ENCODE measurements around the gene NUMB. TPM values are rescaled to one million over a fixed set of nuclear protein-coding genes. Genes with fewer than 3 reads are reported as not detected.
A peak's percentile ranks its signal among the peaks of the same experiment; 100 is the strongest.
"Not testable (repeated sequence)": the region's sequence is repeated elsewhere in the genome, so short reads cannot be mapped to it uniquely, and the experiment has no call there.

Gene NUMB
- total and polyA plus RNA-seq, 4 donors, result 28.3 to 48.0 (median 32.2) TPM

- DNase-seq (ENCODE audit: low read depth in 4 of 6, low spot score in 6 of 6), result no peak
- Histone ChIP-seq H3K27ac (ENCODE audit: low read depth, low read length) (no peak overlapping the region), H3K9me3 (ENCODE audit: control insufficient read depth, insufficient read depth, low read length) (no peaks in the 10 kb centered on the region), H3K36me3 (ENCODE audit: control insufficient read depth, insufficient read depth, low read length) (no peaks in the 10 kb centered on the region), H3K4me1 (ENCODE audit: control insufficient read depth, insufficient read depth, low read length) (no peaks in the 10 kb centered on the region), H3K27me3 (ENCODE audit: control insufficient read depth, insufficient read depth, low read length) (no peaks in the 10 kb centered on the region), H3K4me3 (ENCODE audit: low read depth, low read length) (no peak overlapping the region)
- WGBS (ENCODE audit: insufficient coverage), result no CpG with 5 or more reads among the region's 1 CpG
These were observed 84.1 kb downstream of the NUMB start for GRCh38 chr14:73374218-73374617.

- DNase-seq (ENCODE audit: low read depth in 4 of 6, low spot score in 6 of 6), result no peak
- Histone ChIP-seq H3K9me3 (ENCODE audit: control insufficient read depth, insufficient read depth, low read length) (no peaks in the 10 kb centered on the region), H3K27me3 (ENCODE audit: control insufficient read depth, insufficient read depth, low read length) (no peaks in the 10 kb centered on the region), H3K36me3 (ENCODE audit: control insufficient read depth, insufficient read depth, low read length) (no peaks in the 10 kb centered on the region), H3K27ac (ENCODE audit: low read depth, low read length) (no peak overlapping the region), H3K4me1 (ENCODE audit: control insufficient read depth, insufficient read depth, low read length) (no peaks in the 10 kb centered on the region), H3K4me3 (ENCODE audit: low read depth, low read length) (no peak overlapping the region)
These were observed 85.8 kb downstream of the NUMB start for GRCh38 chr14:73372529-73372928.

- Histone ChIP-seq H3K4me1 (ENCODE audit: control insufficient read depth, insufficient read depth, low read length) (no peaks in the 10 kb centered on the region), H3K4me3 (ENCODE audit: low read depth, low read length) (no peak overlapping the region), H3K9me3 (ENCODE audit: control insufficient read depth, insufficient read depth, low read length) (no peaks in the 10 kb centered on the region), H3K27me3 (ENCODE audit: control insufficient read depth, insufficient read depth, low read length) (no peaks in the 10 kb centered on the region), H3K36me3 (ENCODE audit: control insufficient read depth, insufficient read depth, low read length) (no peaks in the 10 kb centered on the region), H3K27ac (ENCODE audit: low read depth, low read length) (no peak overlapping the region)
- no CpG with 5 or more reads among the region's 5 CpGs for WGBS (ENCODE audit: insufficient coverage)
- DNase-seq (ENCODE audit: low read depth in 4 of 6, low spot score in 6 of 6), result no peak
These were observed 87.8 kb downstream of the NUMB start for GRCh38 chr14:73370561-73370960.

- no peaks in the 10 kb centered on the region for H3K27me3 ChIP-seq (ENCODE audit: control insufficient read depth, insufficient read depth, low read length)
These were observed 88.9 kb downstream of the NUMB start for GRCh38 chr14:73369428-73369827.

GRCh38 chr14:73368616-73369015 lies 89.7 kb downstream of the NUMB start:
- DNase-seq (ENCODE audit: low read depth in 4 of 6, low spot score in 6 of 6), result no peak
- Histone ChIP-seq H3K27me3 (ENCODE audit: control insufficient read depth, insufficient read depth, low read length) (no peaks in the 10 kb centered on the region), H3K9me3 (ENCODE audit: control insufficient read depth, insufficient read depth, low read length) (no peaks in the 10 kb centered on the region), H3K27ac (ENCODE audit: low read depth, low read length) (no peak overlapping the region), H3K36me3 (ENCODE audit: control insufficient read depth, insufficient read depth, low read length) (no peaks in the 10 kb centered on the region), H3K4me3 (ENCODE audit: low read depth, low read length) (no peak overlapping the region), H3K4me1 (ENCODE audit: control insufficient read depth, insufficient read depth, low read length) (no peaks in the 10 kb centered on the region)

More at GRCh38 chr14:73369428-73369827, 88.9 kb downstream of the NUMB start:
- Histone ChIP-seq H3K4me1 (ENCODE audit: control insufficient read depth, insufficient read depth, low read length) (no peaks in the 10 kb centered on the region), H3K27ac (ENCODE audit: low read depth, low read length) (no peak overlapping the region), H3K36me3 (ENCODE audit: control insufficient read depth, insufficient read depth, low read length) (no peaks in the 10 kb centered on the region), H3K4me3 (ENCODE audit: low read depth, low read length) (no peak overlapping the region), H3K9me3 (ENCODE audit: control insufficient read depth, insufficient read depth, low read length) (no peaks in the 10 kb centered on the region)
- DNase-seq (ENCODE audit: low read depth in 4 of 6, low spot score in 6 of 6), result no peak

DNA sequence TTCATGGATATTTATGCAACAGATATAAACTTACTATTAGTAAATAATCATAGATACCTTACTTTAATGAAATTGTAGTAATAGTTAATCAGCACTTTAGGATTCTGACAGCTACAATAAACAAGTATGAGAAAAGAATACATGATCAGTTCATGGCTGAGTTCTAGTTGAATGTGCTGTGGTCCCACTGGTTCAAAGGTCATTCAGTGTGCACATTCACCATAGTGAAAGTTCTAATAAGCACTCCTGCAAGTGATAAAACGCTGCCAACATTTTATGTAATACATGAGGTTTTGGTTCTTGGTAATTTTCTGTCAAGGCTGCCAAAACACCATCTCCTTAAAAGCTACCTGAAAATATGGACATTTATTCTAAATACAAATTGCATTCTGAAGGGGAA lies 92.6 kb downstream of the NUMB start:
- Histone ChIP-seq H3K4me1 (ENCODE audit: control insufficient read depth, insufficient read depth, low read length) (no peaks in the 10 kb centered on the region), H3K4me3 (ENCODE audit: low read depth, low read length) (no peak overlapping the region), H3K36me3 (ENCODE audit: control insufficient read depth, insufficient read depth, low read length) (no peaks in the 10 kb centered on the region), H3K27me3 (ENCODE audit: control insufficient read depth, insufficient read depth, low read length) (no peaks in the 10 kb centered on the region), H3K9me3 (ENCODE audit: control insufficient read depth, insufficient read depth, low read length) (no peaks in the 10 kb centered on the region), H3K27ac (ENCODE audit: low read depth, low read length) (no peak overlapping the region)
- no peak for DNase-seq (ENCODE audit: low read depth in 4 of 6, low spot score in 6 of 6)
- WGBS (ENCODE audit: insufficient coverage), result no CpG with 5 or more reads among the region's 1 CpG

DNA sequence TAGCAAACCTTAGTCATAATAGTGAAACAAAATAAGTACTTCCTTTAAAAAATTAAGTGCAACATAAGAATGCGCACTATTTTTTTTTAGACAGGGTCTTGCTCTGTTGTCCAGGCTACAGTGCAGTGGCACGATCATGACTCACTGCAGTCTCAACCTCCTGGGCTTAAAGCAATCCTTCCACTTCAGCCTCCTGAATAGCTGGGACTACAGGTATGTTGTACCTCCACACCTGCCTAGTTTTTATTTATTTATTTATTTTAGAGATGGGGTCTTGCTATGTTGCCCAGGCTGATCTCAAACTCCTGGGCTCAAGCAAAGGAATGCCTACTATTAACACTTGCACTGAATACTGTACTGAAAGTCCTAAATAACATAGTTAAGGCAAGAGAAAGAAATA lies 93.8 kb downstream of the NUMB start:
- DNase-seq (ENCODE audit: low read depth in 4 of 6, low spot score in 6 of 6), result no peak
- H3K36me3 ChIP-seq (ENCODE audit: control insufficient read depth, insufficient read depth, low read length), result no peaks in the 10 kb centered on the region
- 100% methylated on average over 1 of the region's 2 CpGs for WGBS (ENCODE audit: insufficient coverage)
- H3K4me3 ChIP-seq (ENCODE audit: low read depth, low read length), result no peak overlapping the region
- H3K27ac ChIP-seq (ENCODE audit: low read depth, low read length), result no peak overlapping the region
- no peaks in the 10 kb centered on the region for H3K4me1 ChIP-seq (ENCODE audit: control insufficient read depth, insufficient read depth, low read length)
- no peaks in the 10 kb centered on the region for H3K27me3 ChIP-seq (ENCODE audit: control insufficient read depth, insufficient read depth, low read length)
- no peaks in the 10 kb centered on the region for H3K9me3 ChIP-seq (ENCODE audit: control insufficient read depth, insufficient read depth, low read length)

DNA sequence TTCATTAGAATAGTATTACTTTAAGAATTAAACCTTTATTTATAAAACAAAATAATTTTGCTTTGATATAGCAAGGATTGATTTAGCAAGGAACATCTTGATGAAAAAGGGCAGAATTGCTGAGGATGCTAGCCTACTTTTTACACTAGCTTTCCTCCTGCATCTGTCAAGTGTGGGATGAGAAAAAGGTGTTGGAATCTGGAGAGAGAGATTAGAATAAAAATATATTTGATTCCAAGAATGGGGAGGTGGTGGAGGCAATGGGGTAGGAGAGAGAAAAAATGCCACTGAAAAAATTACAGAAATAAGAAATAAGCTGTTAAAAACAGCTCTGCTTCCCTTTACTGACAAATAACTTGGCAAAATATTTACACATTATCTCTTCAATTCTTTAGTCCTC lies 98.9 kb downstream of the NUMB start:
- Histone ChIP-seq H3K4me1 (ENCODE audit: control insufficient read depth, insufficient read depth, low read length) (no peaks in the 10 kb centered on the region), H3K4me3 (ENCODE audit: low read depth, low read length) (no peak overlapping the region), H3K36me3 (ENCODE audit: control insufficient read depth, insufficient read depth, low read length) (peaks cover 4% of the 10 kb centered on the region), H3K9me3 (ENCODE audit: control insufficient read depth, insufficient read depth, low read length) (no peaks in the 10 kb centered on the region), H3K27me3 (ENCODE audit: control insufficient read depth, insufficient read depth, low read length) (no peaks in the 10 kb centered on the region), H3K27ac (ENCODE audit: low read depth, low read length) (no peak overlapping the region)
- no peak for DNase-seq (ENCODE audit: low read depth in 4 of 6, low spot score in 6 of 6)

DNA sequence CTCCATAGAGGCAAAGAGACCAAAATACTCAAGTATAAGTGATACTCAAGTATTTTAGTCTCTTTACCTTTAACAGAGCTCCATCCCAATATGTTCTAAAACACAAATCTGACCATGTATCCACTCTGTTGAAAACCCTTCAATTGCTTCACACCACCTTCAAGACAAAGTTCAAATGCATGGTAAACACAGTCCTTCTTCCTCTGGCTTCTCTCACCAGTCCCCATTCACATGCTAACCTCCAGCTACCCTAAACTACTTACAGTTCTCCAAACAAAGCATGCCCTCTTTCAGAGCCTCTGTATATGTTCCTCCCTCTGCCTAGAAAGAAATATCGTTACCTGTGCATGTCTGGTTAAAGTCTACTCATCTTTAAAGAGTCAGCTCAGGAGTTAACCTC lies 100.2 kb downstream of the NUMB start:
- no CpG with 5 or more reads among the region's 1 CpG for WGBS (ENCODE audit: insufficient coverage)
- Histone ChIP-seq H3K36me3 (ENCODE audit: control insufficient read depth, insufficient read depth, low read length) (peaks cover 4% of the 10 kb centered on the region), H3K9me3 (ENCODE audit: control insufficient read depth, insufficient read depth, low read length) (no peaks in the 10 kb centered on the region), H3K27me3 (ENCODE audit: control insufficient read depth, insufficient read depth, low read length) (no peaks in the 10 kb centered on the region), H3K4me1 (ENCODE audit: control insufficient read depth, insufficient read depth, low read length) (no peaks in the 10 kb centered on the region), H3K27ac (ENCODE audit: low read depth, low read length) (no peak overlapping the region), H3K4me3 (ENCODE audit: low read depth, low read length) (no peak overlapping the region)
- no peak for DNase-seq (ENCODE audit: low read depth in 4 of 6, low spot score in 6 of 6)

- not testable (repeated sequence) for DNase-seq (ENCODE audit: low read depth in 4 of 6, low spot score in 6 of 6); H3K4me3 ChIP-seq (ENCODE audit: low read depth, low read length); H3K27me3 ChIP-seq (ENCODE audit: control insufficient read depth, insufficient read depth, low read length); H3K36me3 ChIP-seq (ENCODE audit: control insufficient read depth, insufficient read depth, low read length); H3K9me3 ChIP-seq (ENCODE audit: control insufficient read depth, insufficient read depth, low read length); H3K4me1 ChIP-seq (ENCODE audit: control insufficient read depth, insufficient read depth, low read length); H3K27ac ChIP-seq (ENCODE audit: low read depth, low read length)
- WGBS (ENCODE audit: insufficient coverage), result 94% methylated on average over 3 of the region's 3 CpGs
These were observed 109.3 kb downstream of the NUMB start for GRCh38 chr14:73349091-73349490.

- peak in 2 of 6 donors; percentile 78 to 88 for DNase-seq (ENCODE audit: low read depth in 4 of 6, low spot score in 6 of 6)
- Histone ChIP-seq H3K27me3 (ENCODE audit: control insufficient read depth, insufficient read depth, low read length) (no peaks in the 10 kb centered on the region), H3K27ac (ENCODE audit: low read depth, low read length) (no peak overlapping the region), H3K4me3 (ENCODE audit: low read depth, low read length) (no peak overlapping the region), H3K9me3 (ENCODE audit: control insufficient read depth, insufficient read depth, low read length) (no peaks in the 10 kb centered on the region), H3K4me1 (ENCODE audit: control insufficient read depth, insufficient read depth, low read length) (peaks cover 4% of the 10 kb centered on the region), H3K36me3 (ENCODE audit: control insufficient read depth, insufficient read depth, low read length) (no peaks in the 10 kb centered on the region)
- no CpG with 5 or more reads among the region's 1 CpG for WGBS (ENCODE audit: insufficient coverage)
These were observed 114.0 kb downstream of the NUMB start for GRCh38 chr14:73344319-73344718.
